Neural cell (in vitro differentiated cells): ENCODE data around the gene MAGI2. TPM values are rescaled to one million over a fixed set of nuclear protein-coding genes. Genes with fewer than 3 reads are reported as not detected.

Source experiments
- H2AFZ ChIP-seq: fragments of 200-600, 300-800 bp; sonication (generic), shearing (Covaris generic); 2 replicates; pipeline ENCODE4 v1.6.0; 2014; ENCODE audit warnings: low read depth, mild to moderate bottlenecking, antibody characterized with exemption, low read length, moderate library complexity
- H3F3A ChIP-seq: fragments of 200-600 bp; shearing (Covaris generic); 2 replicates; pipeline ENCODE4 v1.6.1; 2016; ENCODE audit warnings: mild to moderate bottlenecking, moderate library complexity, mixed read lengths, antibody characterized with exemption, low read length; ENCODE audit not compliant: insufficient read depth, poor library complexity, severe bottlenecking
- H3K27ac ChIP-seq: fragments of 200-600, 300-800 bp; sonication (generic), shearing (Covaris generic); 2 replicates; pipeline ENCODE4 v1.5.1; 2014; ENCODE audit warnings: mild to moderate bottlenecking, low read length, moderate library complexity
- H3K27me3 ChIP-seq: fragments of 300-800, 200-600 bp; sonication (generic), shearing (Covaris generic); 2 replicates; pipeline ENCODE4 v1.6.0; 2014; ENCODE audit warnings: mild to moderate bottlenecking, low read depth, low read length, moderate library complexity; ENCODE audit not compliant: insufficient read depth
- H3K36me3 ChIP-seq: fragments of 300-800, 200-600 bp; sonication (generic), shearing (Covaris generic); 2 replicates; pipeline ENCODE4 v1.5.1; 2014; ENCODE audit warnings: mild to moderate bottlenecking, antibody characterized with exemption, low read length, moderate library complexity; ENCODE audit not compliant: insufficient read depth
- H3K4me2 ChIP-seq: fragments of 300-800, 200-600 bp; sonication (generic), shearing (Covaris generic); 2 replicates; pipeline ENCODE4 v1.6.0; 2014; ENCODE audit warnings: mild to moderate bottlenecking, low read length
- H3K4me3 ChIP-seq: fragments of 300-800, 200-600 bp; sonication (generic), shearing (Covaris generic); 2 replicates; pipeline ENCODE4 v1.5.1; 2014; ENCODE audit warnings: mild to moderate bottlenecking, low read length, moderate library complexity
- H3K79me2 ChIP-seq: fragments of 200-600 bp; shearing (Covaris generic); replicated peaks from 2 replicates; pipeline ENCODE4 v1.6.0; 2014; ENCODE audit warnings: mild to moderate bottlenecking, low read length, moderate library complexity; ENCODE audit not compliant: insufficient read depth
- H3K9ac ChIP-seq: fragments of 300-800, 200-600 bp; sonication (generic), shearing (Covaris generic); 2 replicates; pipeline ENCODE4 v1.6.1; 2016; ENCODE audit warnings: mild to moderate bottlenecking, low read length, mixed read lengths
- H3K9me2 ChIP-seq: fragments of 200-600 bp; shearing (Covaris generic); 2 replicates; pipeline ENCODE4 v1.6.1; 2016; ENCODE audit warnings: mild to moderate bottlenecking, low read length, mixed read lengths; ENCODE audit not compliant: insufficient read depth
- H3K9me3 ChIP-seq: fragments of 200-600, 300-800 bp; sonication (generic), shearing (Covaris generic); 2 replicates; pipeline ENCODE4 v1.6.1; 2016; ENCODE audit warnings: mild to moderate bottlenecking, mixed run types, low read length, moderate library complexity, mixed read lengths
- H4K20me1 ChIP-seq: fragments of 200-600 bp; shearing (Covaris generic); 2 replicates; pipeline ENCODE4 v1.6.1; 2016; ENCODE audit warnings: mild to moderate bottlenecking, mixed run types; ENCODE audit not compliant: insufficient read depth
- EP300 ChIP-seq: fragments of 450-650 bp; conservative IDR thresholded peaks from 2 replicates; pipeline ENCODE4 v1.6.1; 2014; ENCODE audit warnings: antibody characterized with exemption, mild to moderate bottlenecking, moderate library complexity; ENCODE audit not compliant: poor library complexity, severe bottlenecking
- EZH2 ChIP-seq: fragments of 200-600, 300-800 bp; shearing (Covaris generic), sonication (generic); IDR thresholded peaks from 2 replicates; pipeline ENCODE4 v1.6.1; 2014; ENCODE audit warnings: antibody characterized with exemption, low read length, borderline replicate concordance, mild to moderate bottlenecking; ENCODE audit not compliant: insufficient read depth, poor library complexity, severe bottlenecking
- MXI1 ChIP-seq: fragments of 450-650 bp; conservative IDR thresholded peaks from 2 replicates; pipeline ENCODE4 v1.6.1; 2014; ENCODE audit warnings: antibody characterized with exemption, mild to moderate bottlenecking; ENCODE audit not compliant: poor library complexity, severe bottlenecking
- POLR2AphosphoS5 ChIP-seq: IDR thresholded peaks from 2 replicates; pipeline ENCODE4 v1.6.1; 2012
- RAD21 ChIP-seq: fragments of 450-650 bp; conservative IDR thresholded peaks from 2 replicates; pipeline ENCODE4 v1.6.1; 2014; ENCODE audit warnings: antibody characterized with exemption, mild to moderate bottlenecking, moderate library complexity
- SMC3 ChIP-seq: fragments of 450-650 bp; conservative IDR thresholded peaks from 2 replicates; pipeline ENCODE4 v1.6.1; 2014; ENCODE audit warnings: antibody characterized with exemption, mild to moderate bottlenecking, moderate library complexity; ENCODE audit not compliant: poor library complexity
- TAF1 ChIP-seq: IDR thresholded peaks from 2 replicates; pipeline ENCODE4 v1.6.1; 2012; ENCODE audit warnings: low read depth
- polyA plus RNA-seq: library from polyadenylated mRNA; depleted of rRNA; stranded (reverse); fragments of >200 nt; gene quantifications from 2 replicates; pipeline ENCODE4 v1.2.3, GENCODE V29; 2014
- TF ChIP-seq, protein P1 (sequence below): IDR thresholded peaks from 2 replicates; pipeline ENCODE4 v1.6.1; 2012; ENCODE audit warnings: borderline replicate concordance
- TF ChIP-seq, protein P2 (sequence below): fragments of 450-650 bp; IDR thresholded peaks from 2 replicates; pipeline ENCODE4 v1.5.1; 2014; ENCODE audit warnings: antibody characterized with exemption, mild to moderate bottlenecking, moderate library complexity; ENCODE audit not compliant: poor library complexity, severe bottlenecking

MAGI2 gene
- polyA plus RNA-seq, 1 donor from 2014 or later: 19.3 TPM

DNA sequence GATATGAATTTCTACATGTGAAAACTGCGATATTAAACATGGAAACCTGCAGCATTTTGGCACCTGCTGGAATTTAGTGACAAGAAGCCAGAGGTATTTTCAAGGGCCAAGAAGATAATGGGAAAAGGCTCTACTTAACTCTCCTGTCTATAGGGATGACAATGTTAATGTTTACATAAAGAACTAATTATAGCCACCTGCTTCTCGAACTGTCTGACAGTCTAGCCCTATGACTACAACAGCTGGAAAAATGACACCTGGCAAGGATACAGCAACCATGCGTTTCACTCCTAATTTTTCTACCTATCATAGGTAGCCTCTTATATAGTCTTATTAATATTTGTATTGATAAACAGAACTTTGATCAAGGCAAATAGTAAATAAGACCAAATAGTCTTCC is 49.6 kb downstream of the MAGI2 start:
- H3K4me3 ChIP-seq: no peak overlapping the region
- no peak overlapping the region for H3K27ac ChIP-seq
- no peak overlapping the region for H2AFZ ChIP-seq
- H3K27me3 ChIP-seq: no peaks in the 10 kb centered on the region
- no peaks in the 10 kb centered on the region for H4K20me1 ChIP-seq
- H3K36me3 ChIP-seq: no peaks in the 10 kb centered on the region
- H3K4me2 ChIP-seq: no peak overlapping the region
- no peak overlapping the region for H3K9ac ChIP-seq
- no peaks in the 10 kb centered on the region for H3K9me2 ChIP-seq
- H3F3A ChIP-seq: no peaks in the 10 kb centered on the region
- TF ChIP-seq SMC3 (no peak), EZH2 (no peak), TAF1 (no peak), RAD21 (no peak), EP300 (no peak), MXI1 (no peak), POLR2AphosphoS5 (no peak)
- TF ChIP-seq, protein P1, sequence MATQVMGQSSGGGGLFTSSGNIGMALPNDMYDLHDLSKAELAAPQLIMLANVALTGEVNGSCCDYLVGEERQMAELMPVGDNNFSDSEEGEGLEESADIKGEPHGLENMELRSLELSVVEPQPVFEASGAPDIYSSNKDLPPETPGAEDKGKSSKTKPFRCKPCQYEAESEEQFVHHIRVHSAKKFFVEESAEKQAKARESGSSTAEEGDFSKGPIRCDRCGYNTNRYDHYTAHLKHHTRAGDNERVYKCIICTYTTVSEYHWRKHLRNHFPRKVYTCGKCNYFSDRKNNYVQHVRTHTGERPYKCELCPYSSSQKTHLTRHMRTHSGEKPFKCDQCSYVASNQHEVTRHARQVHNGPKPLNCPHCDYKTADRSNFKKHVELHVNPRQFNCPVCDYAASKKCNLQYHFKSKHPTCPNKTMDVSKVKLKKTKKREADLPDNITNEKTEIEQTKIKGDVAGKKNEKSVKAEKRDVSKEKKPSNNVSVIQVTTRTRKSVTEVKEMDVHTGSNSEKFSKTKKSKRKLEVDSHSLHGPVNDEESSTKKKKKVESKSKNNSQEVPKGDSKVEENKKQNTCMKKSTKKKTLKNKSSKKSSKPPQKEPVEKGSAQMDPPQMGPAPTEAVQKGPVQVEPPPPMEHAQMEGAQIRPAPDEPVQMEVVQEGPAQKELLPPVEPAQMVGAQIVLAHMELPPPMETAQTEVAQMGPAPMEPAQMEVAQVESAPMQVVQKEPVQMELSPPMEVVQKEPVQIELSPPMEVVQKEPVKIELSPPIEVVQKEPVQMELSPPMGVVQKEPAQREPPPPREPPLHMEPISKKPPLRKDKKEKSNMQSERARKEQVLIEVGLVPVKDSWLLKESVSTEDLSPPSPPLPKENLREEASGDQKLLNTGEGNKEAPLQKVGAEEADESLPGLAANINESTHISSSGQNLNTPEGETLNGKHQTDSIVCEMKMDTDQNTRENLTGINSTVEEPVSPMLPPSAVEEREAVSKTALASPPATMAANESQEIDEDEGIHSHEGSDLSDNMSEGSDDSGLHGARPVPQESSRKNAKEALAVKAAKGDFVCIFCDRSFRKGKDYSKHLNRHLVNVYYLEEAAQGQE: no peak
- TF ChIP-seq, protein P2, sequence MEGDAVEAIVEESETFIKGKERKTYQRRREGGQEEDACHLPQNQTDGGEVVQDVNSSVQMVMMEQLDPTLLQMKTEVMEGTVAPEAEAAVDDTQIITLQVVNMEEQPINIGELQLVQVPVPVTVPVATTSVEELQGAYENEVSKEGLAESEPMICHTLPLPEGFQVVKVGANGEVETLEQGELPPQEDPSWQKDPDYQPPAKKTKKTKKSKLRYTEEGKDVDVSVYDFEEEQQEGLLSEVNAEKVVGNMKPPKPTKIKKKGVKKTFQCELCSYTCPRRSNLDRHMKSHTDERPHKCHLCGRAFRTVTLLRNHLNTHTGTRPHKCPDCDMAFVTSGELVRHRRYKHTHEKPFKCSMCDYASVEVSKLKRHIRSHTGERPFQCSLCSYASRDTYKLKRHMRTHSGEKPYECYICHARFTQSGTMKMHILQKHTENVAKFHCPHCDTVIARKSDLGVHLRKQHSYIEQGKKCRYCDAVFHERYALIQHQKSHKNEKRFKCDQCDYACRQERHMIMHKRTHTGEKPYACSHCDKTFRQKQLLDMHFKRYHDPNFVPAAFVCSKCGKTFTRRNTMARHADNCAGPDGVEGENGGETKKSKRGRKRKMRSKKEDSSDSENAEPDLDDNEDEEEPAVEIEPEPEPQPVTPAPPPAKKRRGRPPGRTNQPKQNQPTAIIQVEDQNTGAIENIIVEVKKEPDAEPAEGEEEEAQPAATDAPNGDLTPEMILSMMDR: no peak
- H3K9me3 ChIP-seq: no peaks in the 10 kb centered on the region
- no peaks in the 10 kb centered on the region for H3K79me2 ChIP-seq

DNA sequence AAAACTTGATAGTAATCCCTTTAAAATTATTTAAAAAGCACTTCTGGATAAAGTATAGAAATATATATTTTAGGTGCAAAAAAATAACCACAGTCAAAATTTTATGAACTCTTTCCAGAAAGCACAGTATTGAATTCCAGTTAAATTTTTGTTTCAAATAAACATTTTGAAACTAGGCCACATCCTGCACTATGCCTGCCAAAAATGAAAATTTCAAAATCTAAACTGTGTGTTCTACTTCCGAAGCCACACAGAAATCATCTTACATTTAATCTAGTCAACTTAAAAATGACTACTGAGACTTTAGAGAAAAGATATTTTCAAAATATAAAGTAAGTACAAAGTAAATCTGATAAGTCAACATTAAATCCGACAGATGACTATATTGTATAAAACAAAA is 50.0 kb downstream of the MAGI2 start:
- H4K20me1 ChIP-seq: no peaks in the 10 kb centered on the region
- no peak overlapping the region for H3K4me3 ChIP-seq
- no peaks in the 10 kb centered on the region for H3K36me3 ChIP-seq
- H3K79me2 ChIP-seq: no peaks in the 10 kb centered on the region
- H3K27ac ChIP-seq: no peak overlapping the region
- TF ChIP-seq EZH2 (no peak), TAF1 (no peak), POLR2AphosphoS5 (no peak), MXI1 (no peak), RAD21 (no peak)
- TF ChIP-seq, protein P2: no peak
- no peaks in the 10 kb centered on the region for H3K9me3 ChIP-seq
- no peak overlapping the region for H3K9ac ChIP-seq
- H2AFZ ChIP-seq: no peak overlapping the region
- no peak overlapping the region for H3K4me2 ChIP-seq
- H3K9me2 ChIP-seq: no peaks in the 10 kb centered on the region
- H3K27me3 ChIP-seq: no peaks in the 10 kb centered on the region
- no peaks in the 10 kb centered on the region for H3F3A ChIP-seq
